OCI-M2 (cell line): ENCODE data around the gene COL6A3.

Experiments
- DNase-seq: peaks from one replicate; lab custom pipeline; 2025; ENCODE audit not compliant: unreplicated experiment; lab: John Stamatoyannopoulos, UW

The COL6A3 gene

GRCh38 chr2:237276716-237277490 is 137.1 kb downstream of the COL6A3 start:
- no peak for DNase-seq
